Glomerular visceral epithelial cell (primary cell): Measurements from ENCODE around the gene INTS2.
"Not testable (repeated sequence)": the region's sequence is repeated elsewhere in the genome, so short reads cannot be mapped to it uniquely, and the experiment has no call there.

Experiments
- DNase-seq: peaks from one replicate; pipeline ENCODE4 v3.0.0-alpha.2; 2016; ENCODE audit errors: extremely low spot score

The INTS2 gene

DNA sequence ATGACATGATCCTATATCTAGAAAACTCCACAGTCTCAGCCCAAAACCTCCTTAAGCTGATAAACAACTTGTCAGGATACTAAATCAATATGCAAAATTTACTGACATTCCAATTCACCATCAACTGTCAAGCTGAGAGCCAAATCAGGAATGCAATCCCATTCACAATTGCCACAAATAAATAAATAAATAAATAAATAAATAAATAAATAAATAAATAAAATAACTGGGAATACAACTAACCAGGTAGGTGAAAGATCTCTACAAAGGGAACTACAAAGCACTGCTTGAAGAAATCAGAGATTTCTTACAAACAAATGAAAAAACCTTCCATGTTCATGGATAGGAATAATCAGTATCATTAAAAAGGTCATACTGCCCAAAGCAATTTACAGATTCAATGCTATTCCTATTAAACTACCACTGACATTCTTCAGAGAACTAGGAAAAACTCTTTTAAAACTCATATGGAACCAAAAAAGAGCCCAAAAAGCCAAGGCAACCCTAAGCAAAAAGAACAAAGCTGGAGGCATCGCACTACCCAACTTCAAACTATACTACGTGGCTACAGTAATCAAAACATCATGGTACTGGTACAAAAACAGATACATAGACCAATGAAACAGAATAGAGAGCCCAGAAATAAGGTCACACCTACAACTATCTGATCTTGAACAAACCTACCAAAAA, 102.2 kb downstream of the INTS2 start:
- no peak for DNase-seq

DNA sequence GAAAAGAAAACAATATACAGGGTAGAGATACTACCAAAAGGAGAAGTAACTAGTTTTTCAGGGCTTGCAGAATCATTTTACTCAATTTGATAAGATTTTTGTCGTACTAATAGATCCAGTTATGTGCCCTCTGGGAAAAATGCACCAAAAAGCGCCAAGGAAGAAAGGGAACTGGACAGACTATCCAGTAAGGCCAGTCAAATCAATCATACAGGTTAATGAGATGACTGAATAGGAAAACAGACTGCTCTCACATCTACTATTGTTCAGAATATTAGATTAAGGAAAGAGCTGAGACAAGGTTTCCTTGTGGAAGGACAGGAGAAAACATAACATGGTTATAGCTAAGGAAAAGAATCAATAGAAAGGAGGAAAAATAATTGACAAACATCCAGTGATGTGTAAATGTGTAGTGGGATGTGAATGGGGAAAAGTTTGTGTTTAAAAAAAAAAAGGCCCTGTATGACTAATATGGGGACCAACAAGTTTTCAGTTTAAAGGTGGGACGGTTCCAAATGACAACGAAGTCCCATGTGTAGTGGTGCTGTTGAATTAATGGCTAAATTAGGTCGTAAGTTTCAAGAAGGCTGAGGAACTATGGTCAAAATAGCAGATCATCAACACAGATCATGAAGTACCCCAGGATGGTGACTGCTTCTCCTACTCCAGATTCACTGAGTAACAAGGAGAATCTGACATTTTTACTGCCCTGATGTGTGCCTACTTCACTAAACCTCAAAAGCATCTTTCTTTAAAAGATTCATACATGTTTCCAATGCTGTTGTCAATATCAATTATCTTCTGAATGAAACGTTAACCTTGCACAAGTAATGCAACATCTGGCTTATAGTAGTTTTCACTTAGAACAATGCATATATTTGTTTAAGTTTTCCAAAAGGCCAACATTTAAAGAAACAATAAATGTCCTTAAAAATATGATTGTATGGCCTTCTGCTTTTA, 105.2 kb downstream of the INTS2 start:
- DNase-seq, result no peak

GRCh38 chr17:61821655-61822054, 106.1 kb downstream of the INTS2 start:
- DNase-seq, result no peak

DNA sequence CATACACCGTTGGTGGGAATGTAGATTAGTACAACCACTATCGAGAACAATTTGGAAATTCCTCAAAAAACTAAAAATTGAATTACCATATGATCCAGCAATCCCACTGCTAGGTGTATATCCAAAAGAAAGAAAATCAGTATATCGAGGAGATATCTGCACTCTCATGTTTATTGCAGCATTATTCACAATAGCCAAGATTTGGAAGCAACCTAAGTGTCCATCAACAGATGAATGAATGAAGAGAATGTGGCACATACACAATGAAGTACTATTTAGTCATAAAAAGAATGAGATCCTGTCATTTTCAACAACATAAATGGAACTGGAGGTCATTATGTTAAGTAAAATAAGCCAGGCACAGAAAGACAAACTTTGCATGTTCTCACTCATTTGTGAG, 108.5 kb downstream of the INTS2 start:
- not testable (repeated sequence) for DNase-seq

DNA sequence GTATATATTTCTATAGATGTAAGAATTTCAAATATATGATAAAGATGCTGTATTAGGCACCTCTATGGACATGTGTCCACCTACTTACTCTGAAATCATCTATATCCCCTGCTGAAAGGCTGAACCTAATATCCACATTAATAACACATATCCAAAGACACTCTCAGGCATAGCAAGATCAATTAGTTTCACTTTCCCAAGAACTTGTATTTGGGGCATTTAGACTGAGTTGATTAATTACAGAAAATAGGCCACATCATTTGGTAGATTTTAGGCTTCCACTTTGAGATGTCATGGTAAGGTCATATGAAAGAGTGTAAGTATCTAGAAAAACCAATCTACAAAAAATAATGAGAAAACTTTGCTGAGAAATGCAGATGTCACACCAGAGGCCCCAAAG, 109.6 kb downstream of the INTS2 start:
- no peak for DNase-seq

GRCh38 chr17:61817452-61817851, 110.3 kb downstream of the INTS2 start:
- no peak for DNase-seq

- no peak for DNase-seq
These were observed 111.2 kb downstream of the INTS2 start for GRCh38 chr17:61816538-61816937.

GRCh38 chr17:61815863-61816503, 111.8 kb downstream of the INTS2 start:
- no peak for DNase-seq
